ENCODE measurements around the gene ADAP2.

GRCh38 chr17:30927756-30928155 is 6.0 kb downstream of the ADAP2 start:
- no peak for TF ChIP-seq CTCF (conservative IDR thresholded peaks at IDR 0.05; ENCODE audit: low read length)
- no peak for TF ChIP-seq EZH2phosphoT487 (IDR thresholded peaks at IDR 0.05; ENCODE audit: borderline replicate concordance, low read depth, low read length)
